Renal pelvis (tissue), 4 donors: ENCODE data around the gene SPNS3. TPM values are rescaled to one million over a fixed set of nuclear protein-coding genes. Genes with fewer than 3 reads are reported as not detected.
A peak's percentile ranks its signal among the peaks of the same experiment; 100 is the strongest.

Source experiments
- DNase-seq: peaks from one replicate; pipeline ENCODE4 v3.0.0-alpha.2; 2013
- polyA plus RNA-seq, 3 donors: library from polyadenylated mRNA; unstranded; fragments of 120-200 nt; gene quantifications; one replicate each; pipeline ENCODE4 v1.2.1, GENCODE V29; 2013; ENCODE audit not compliant: insufficient read length in 3 of 3

SPNS3 gene
- polyA plus RNA-seq, 3 donors, result 2.5 to 4.1 (median 3.8) TPM

DNA sequence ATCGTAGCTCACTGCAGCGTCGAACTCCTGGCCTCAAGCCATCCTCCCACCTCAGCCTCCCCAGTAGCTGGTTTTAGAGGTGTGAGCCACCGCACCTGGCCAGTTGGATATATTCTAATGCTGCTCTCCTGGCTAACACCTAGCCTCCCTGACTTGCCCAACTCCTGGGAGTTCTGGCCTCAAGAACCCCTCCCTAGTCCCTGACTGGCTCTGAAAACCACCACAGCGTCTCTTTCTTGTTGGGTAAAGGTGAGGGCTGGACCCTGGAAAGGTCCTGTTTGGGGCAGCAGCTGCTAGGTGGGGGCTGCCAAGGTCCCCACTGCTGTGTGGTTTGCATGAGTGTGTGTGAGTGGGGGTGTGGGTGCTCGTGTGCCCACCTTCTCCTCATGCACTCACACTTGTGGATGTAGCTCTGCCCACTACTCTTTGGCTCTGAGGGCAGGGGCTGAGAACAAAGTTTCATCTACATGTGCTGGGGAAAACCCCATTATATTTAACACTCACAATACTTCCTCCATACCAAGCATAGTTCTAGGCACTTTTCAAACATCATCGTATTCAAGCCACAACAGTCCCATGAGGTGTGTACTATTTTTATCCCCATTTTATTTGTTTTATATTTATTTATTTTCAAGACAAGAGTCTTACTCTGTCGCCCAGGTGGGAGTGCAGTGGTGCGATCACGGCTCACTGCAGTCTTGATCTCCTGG is 7.1 kb upstream of the SPNS3 start:
- no peak for DNase-seq

DNA sequence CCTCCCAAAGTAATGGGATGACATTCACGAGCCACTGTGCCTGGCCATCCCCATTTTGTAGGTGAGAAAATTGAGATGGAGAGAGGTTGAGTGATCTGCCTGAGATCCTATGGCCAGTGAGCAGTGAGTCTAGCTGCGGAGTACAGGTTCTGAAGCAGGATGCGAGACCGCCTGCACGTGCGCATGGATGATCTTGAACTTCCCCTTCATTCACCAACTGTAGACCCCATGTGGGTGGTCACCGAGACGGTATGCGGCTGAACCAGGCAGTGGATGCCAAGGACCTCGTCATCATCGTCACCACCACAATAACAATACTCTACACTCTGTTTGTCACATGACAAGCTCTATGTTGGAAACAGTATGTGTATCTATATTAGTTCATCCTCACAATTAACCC is 6.2 kb upstream of the SPNS3 start:
- DNase-seq, result no peak

DNA sequence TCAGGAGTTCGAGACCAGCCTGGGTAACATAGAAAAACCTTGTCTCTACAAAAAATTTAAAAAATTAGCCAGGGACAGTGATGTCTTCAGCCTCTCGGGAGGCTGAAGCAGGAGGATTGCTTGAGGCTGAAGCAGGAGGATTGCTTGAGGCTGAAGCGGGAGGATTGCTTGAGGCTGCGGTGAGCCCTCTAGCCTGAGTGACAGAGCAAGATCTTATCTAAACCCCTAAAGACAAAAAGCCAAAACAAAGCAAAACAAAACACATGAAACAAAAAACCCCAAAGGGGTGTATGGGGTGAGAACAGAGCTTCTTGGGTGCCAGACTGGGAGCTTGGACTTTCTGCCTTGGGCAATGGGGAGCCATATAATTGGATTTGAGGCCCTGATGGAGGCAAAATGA is 2.6 kb downstream of the SPNS3 start:
- no peak for DNase-seq

DNA sequence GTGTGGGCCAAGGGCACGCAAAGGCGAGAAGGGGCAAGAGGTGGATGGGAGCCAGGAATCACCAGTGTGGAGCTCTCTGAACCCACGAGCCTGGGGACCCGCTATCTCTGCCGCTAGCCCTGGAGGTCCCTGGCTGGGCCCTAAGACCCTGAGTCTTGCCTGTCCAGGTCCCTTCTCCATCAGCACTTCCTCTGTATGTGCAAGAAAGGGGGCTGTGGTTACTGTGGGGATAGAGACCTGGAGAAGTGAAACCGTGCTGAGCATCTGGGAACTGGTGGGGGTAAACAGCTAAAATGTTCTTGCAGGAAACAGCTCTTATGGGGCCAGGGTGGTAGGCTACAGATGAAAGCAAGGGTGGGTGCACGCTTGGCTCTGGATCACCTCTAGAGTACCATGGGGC is 3.1 kb downstream of the SPNS3 start:
- DNase-seq, result no peak

DNA sequence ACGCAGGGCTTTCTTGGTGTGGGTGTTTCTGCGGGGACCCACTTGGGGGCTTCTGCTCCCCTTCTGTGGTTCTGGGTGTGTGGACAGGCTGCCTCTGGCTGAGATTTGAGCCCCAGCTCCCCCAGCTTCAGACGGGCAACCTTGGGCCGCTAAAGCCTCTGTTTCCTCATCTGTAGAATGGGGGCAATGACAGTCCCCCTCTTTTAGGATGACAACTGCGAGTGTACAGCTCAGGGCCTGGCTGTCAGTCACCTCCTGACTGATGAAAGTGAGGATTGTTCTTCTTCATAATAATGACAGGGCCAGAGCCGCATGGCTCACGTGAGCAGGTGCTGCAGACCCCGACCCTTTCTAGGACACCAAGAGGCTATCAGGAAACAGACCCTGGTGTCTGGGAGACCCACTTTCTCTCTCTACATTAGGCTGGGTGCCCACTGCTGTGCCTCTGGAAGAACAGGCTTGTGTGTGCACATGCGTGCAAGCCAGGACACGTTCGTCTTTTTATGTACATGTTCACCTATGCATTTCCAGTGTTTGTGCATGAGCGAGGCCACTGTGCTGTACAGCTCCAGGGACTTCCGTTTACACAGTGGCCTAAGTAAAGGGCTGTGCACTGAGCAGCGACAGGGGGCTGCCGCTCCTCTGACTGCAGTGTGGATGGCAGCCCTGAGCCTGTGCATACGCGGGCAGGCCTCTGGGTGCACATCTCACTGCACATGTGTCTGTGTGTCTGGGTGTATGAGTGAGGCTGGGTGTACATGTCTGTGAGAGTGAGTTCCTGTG is 4.6 kb downstream of the SPNS3 start:
- DNase-seq, result no peak

DNA sequence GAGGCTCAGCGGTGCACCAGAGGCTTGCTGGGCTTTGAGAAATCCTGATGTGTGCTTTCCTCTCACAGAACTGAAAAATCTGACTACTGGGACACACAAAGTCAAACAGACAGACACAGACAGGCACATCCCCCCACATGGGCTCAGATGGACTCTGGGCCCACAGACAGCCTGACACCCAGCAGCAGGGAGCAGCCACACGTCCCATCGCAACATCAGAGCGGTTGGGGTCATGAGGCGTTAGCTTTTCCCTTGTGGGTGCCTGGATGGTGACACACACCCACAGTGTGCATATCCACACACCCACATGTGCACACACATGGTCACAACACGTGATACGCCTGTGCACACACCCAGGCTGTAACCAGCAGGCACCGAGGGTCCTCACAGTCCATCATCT is 6.3 kb downstream of the SPNS3 start:
- no peak for DNase-seq

DNA sequence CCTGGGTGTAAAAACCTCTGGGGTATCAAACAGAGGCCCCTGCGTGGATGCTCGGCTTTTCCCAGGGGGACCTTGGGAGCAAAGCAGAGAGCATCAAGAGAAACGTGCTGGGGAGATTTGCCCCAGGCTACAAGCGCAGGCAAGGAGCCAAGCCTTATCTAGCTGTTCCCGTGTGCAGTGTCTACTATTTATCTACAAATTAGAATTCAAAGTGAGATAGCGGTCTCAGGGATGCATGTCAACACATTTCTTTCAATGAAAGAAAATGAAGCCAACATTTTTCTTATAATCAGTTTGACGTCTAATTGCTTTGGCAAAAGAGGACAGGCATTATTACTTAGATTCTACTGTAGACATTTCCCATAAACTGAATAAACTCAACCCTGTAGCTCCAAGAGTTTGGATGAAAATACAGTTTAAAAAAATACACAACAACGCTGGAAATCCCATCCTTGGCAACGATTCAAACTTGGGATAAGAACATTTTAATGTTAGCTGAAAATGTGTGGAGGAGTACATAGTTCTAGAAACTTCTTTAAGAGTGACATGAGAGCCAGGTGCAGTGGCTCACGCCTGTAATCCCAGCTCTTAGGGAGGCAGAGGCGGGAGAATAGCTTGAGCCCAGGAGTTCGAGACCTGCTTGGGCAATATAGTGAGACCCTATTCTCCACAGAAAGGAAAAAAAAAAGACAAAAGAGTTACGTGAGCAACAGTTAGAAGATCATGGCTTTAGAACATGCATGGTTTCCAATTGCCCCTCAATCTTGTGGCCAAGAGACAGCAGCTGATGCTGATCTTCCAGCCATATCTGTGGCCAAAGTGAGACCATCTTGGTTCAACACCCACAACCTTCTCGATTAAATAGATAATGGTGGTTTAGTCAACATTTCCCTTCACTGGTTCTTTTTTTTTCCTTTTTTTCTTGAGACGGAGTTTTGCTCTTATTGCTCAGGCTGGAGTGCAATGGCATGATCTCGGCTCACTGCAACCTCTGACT is 7.2 kb downstream of the SPNS3 start:
- DNase-seq, result peak; percentile 36

DNA sequence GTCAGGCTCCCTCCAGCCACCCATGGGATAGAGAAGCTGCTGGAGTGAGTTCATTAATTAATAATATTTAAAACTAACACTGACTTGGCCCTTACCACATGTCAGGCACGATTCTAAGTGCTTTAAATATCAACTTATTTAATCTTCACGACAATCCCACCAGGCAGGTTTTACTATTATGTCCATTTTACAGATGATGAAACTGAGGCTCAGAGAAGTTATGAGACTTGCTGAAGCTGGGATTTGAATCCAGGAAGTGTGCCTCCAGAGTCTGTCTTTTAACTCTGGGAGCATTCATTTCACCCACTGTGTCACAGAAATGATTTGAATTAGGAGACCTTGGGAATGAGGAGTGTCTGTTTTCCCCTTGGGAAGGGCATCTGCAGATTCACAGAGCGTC is 8.8 kb downstream of the SPNS3 start:
- DNase-seq, result no peak

DNA sequence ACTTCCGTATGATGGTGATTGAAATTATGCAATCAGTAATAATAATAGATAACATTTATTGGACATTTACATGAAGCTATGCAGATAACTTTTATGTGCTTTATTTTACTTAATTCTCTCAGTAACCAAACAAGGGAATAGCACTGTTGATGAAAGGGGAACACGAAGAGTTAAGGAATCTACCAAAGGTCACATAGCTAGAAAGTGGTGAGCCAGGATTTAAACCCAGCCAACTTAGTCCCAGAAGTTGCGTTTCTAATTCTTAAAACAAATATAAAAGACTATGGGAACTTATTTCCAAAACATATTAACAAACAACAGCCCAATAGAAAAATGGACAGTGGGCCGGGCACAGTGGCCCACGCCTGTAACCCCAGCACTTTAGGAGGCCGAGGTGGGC is 9.7 kb downstream of the SPNS3 start:
- DNase-seq, result no peak

DNA sequence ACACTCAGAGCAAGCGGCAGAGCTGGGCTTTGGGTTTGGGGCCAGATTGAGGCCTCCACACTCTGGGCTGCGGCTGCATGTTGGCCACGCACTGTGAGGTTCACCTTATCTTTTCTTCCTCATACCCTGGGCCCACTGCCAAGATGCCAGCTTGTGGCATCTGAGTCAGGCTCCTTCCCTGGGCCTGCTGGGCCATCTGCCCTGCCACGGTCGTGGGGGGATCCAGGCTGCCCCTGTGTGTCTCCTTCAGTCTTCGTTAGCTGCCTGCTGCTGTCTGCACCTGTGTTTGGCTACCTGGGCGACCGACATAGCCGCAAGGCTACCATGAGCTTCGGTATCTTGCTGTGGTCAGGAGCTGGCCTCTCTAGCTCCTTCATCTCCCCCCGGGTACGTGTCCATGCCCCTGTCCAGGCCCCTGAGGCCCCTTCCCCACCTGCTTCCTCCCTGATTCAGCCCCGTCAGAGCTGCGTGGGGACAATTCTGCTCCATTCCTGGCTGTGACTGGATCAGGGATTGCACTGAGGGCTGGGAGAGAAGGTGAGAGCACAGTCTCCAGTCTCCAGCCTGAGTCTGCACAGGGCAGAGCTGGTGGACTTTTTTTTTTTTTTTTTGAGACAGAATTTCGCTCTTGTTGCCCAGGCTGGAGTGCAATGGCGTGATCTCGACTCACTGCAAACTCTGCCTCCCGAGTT is 11.2 kb downstream of the SPNS3 start:
- no peak for DNase-seq

DNA sequence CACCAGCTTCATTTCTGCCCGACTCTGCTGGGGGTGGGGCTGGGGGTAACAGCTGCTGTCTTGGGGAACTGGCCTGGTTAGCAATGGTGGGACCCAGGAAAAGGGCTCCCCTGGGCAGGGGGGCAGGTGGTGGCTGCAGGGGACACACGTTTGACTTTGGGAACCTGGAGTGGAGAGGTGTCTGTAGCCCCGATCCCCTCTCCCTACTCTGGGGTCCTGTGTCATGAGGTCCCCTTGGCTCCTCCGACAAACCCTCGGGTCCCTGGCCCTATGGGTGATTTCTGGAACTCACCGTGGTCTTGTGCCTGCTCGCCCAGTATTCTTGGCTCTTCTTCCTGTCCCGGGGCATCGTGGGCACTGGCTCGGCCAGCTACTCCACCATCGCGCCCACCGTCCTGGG is 12.0 kb downstream of the SPNS3 start:
- DNase-seq, result no peak

DNA sequence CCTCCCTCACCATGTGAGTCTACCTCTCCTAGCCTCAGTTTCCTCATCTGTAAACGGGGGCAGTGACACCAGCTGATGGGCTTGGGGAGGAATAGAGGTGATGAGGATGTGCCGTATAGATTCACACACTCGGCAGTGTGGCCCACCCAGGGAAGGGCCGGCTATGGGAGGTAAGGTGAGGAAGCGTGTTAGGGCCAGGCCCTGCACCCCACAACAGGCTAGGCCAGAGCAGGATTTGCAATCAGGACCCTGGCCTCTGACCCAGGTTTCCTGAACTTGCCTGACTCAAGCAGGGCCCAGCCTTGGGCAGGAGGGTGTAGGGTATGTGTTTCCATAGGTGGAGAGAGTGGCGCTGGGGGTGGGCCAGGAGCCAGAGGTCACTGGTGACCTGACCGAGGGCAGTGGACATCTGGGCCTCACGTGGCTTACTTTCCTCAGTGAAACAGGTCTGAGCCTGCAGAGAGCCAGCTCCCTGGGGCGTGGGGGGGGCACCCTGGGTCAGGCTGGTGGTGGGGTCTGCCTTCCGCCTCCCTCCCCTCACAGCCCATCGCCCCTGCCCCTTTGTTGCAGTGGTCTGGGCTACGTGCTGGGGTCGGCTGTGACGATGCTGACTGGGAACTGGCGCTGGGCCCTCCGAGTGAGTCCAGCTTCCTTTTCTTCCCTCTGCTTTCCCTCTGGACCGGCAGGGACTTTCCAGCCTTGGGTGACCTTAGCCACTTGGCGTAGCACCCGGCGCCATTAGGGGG is 12.8 kb downstream of the SPNS3 start:
- no peak for DNase-seq

DNA sequence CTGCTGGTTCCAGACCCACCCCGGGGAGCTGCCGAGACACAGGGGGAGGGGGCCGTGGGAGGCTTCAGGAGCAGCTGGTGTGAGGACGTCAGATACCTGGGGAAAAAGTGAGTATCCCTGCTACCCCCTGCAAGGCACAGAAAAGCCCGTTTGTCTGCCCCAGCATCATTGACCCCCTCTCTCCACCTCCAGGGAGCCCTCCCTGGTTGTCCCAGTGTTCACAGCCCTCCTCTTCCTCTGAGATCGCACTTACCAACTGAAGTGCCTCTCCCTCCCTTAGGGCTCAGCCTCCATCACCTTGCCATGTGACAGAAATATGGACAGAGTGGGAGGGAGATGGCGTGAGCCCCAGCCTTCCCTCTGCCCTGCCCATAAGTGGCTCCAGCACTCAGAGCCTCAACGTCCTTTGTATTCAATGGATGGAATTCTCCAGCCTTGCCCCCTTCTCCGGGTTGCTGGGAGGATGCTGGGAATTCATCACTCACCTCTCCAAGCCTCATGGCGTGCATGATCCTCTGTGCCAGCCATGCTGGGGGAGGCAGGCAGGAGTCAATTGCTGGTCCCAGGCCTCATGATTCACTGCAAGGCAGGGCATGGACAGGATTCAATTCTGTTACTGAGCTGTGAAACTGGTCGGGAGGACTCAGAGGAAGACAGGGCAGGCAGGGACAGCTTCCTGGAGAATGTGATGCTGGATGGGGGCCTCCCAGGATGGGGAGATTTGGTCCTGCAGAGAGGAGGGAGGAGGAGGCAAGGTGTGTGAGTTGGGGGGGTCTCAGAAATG is 14.6 kb downstream of the SPNS3 start:
- no peak for DNase-seq

DNA sequence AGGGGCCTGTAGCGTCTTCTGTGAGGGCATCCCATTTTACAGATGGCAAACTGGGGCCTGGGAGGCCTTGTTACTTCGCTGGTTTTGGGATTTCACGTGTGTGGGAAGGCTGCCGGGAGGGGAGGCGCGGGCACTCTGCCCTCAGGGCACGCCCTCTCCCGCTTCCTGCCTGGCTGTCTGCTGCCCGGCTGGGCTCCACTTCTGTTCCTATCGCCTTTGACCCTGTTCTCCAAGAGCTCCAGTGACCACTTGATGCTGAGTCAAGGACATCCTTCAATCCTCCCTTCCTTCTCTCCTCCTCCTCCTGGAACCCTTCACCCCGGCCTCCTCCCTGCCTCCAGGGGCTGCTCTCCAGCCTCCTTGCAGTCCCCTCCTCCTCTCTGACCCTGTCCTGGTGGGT is 16.0 kb downstream of the SPNS3 start:
- no peak for DNase-seq

DNA sequence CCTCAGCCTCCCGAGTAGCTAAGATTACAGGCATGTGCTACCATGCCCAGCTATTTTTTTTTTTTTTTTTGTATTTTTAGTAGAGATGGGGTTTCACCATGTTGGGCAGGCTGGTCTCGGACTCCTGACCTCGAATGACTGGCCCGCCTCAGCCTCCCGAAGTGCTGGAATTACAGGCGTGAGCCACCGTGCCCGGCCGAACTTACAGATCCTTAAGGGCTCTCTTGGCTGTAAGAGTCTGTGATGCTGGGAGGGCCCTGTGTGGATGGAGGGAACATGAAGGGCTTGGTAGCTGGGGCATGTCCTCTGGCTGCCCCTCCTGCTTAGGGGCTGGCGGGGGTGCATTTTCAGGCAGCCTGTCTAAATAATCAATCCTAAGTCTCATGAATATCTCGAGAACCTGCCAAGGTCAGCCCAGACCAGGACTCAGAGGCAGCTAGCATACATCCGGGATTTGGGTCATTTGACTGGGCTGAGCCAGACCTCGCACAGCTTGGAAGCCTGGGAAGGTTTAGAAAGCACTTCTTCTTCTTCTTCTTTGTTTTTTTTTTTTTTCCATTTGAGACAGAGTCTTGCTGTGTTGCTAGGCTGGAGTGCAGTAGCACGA is 17.1 kb downstream of the SPNS3 start:
- DNase-seq, result no peak

DNA sequence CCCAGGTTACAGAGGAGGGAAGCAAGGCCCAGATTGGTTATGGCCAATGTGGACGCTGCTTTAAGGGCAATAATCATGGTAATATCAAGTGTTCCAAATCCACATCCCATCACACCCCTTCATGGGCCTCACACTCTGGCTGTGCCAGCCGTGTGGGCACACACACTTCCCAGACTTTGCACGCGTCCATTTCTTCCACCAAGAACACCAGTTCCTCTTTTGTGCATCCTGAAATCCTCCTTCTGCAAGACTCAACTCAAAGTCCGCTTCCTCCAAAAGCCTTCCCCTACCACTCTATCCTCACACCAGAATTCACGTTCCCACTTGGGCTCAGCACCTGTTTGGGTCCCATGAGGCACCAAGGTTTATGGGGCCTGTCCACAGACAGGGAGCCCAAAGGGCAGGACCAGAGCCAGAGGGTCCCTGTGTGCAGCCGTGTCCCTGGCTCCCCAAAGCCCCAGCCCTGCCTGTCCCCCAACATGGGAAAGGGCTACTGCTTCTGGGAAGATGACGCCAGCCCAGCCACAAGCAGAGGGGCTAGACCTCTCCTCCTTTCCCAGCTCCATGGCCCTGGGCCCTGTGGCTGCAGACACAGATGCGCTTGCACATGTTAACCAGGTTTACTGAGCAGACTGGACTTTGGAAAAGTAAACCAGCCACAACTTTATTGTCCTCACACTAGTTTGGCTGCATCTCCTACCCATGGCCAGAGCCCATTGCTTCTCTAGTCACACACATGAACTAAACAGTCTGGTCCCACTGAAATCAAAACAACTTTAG is 20.3 kb downstream of the SPNS3 start:
- DNase-seq, result no peak

DNA sequence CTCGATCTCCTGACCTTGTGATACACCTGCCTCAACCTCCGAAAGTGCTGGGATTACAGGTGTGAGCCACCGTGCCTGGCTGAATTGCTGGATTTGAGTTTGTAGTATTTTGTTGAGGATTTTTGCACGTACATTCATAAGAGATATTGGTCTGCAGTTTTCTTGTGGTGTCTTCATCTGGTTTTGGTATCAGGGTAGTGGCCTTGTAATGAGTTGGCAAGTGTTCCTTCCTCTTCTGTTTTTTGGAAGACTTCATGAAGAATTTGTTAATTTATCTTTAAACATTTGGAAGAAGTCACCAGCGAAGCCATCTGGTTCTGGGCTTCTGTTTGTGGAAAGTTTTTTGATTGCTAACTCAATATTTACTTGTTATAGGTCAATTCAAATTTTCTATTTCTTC is 26.9 kb downstream of the SPNS3 start:
- DNase-seq, result no peak

DNA sequence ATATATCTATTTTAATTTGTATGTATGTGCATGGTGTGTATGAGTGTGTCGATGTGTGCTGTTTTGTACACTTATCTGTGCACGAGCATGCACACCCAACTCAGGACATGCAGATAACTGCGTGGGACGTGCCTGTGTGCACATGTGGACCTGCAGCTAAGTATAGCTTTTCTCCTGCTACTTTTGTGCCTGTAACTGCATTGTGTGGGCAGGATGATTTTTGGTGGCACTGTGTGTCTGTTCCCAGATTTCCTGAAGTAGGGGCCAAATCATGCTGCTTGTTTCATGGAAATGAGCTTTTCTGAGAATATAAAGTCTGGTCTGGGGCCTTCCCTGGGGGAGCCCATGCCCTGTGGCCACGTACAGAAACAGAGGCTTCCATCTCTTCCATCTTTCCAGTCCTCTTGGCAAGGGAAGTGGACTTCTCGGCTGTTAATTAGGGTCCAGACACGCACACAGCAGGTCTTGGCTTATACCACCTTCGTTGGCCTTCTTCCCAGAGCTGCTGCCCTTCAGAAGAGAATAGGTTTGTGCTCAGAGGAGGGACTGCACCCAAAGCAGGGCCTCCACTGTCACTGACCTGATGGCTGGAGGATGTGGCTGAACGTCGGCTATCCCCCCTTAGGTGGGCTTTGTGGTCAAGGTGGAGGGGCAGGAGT is 30.2 kb downstream of the SPNS3 start:
- DNase-seq, result no peak
